ENCODE results near the gene TUBB2B.
"Not testable (repeated sequence)": the region's sequence is repeated elsewhere in the genome, so short reads cannot be mapped to it uniquely, and the experiment has no call there.

Gene TUBB2B

DNA sequence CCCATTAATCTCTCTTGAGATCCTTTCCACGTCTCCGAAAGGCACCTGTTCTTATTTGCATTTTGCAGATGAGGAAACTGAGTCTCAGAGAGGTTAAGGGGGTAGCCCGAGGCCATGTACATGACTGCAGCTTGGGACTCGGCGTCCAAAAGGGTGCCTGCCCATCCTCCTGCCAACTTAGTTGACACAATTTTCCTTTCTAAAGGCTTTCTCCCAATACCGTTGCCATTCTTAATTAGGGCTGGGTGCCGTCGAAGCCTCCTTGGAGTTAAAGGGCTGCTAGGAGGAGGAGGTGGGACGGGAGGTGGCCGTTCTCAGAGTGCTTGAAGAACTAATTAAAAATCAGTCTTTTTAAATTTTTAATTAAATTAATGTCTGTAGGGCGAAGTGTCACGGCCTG lies 30.7 kb upstream of the TUBB2B start:
- DNase-seq (ENCODE audit: low spot score), result no peak

- DNase-seq (ENCODE audit: low spot score), result no peak
These were observed 26.1 kb upstream of the TUBB2B start for GRCh38 chr6:3253597-3253961.

DNA sequence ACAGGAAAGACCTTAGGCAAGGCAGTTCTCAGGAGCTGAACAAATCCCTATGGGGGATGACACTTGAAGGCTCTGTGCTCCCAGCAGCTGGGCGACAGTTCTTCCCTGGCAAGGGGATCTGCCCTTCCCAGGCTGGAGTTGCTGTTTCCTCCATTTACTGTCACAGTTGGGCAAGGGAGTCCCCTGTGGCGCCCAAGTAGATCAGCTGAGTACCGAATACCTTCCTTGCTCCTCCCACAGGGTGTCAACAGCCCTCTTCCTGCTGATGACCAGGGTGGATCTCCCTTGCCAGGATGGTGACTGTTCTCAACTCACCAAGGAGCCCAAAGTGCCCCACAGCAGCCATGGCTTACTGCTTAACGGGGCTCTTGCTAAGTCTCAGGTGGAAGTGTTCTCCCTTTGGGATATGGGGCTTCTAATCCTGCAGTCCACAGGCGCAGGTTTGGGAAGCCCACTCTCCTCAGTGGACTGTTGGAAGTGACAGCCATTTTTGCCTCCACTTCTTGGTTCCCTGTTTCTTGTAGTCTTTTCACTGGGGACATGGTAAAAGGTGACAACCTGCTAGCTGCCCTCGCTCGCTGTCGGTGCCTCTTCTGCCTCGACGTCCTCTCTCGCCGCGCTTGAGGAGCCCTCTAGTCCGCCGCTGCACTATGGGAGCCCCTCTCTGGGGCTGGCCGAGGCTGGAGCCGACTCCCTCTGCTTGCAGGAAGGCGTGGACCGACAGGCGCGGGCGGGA lies 25.6 kb upstream of the TUBB2B start:
- DNase-seq (ENCODE audit: low spot score), result no peak

DNA sequence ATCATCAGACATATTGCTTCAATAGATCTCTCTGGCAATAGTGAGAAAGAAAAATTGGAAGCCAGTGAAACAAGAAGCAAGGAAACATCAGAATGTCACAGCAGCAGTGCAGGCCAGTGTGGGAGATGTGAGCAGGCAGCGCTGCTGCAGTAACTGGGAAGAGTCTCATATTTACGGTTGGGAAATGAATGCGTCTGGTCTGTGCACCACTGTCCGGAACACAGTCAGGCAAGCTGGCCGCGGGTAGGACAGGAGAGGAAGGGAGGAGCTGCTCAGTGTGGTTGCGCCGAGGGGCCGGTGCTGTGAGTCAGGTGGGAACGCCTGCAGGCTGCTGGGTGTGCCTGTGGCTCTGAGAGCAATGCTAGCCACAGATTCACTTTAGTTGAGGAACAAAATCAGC lies 24.9 kb upstream of the TUBB2B start:
- no peak for DNase-seq (ENCODE audit: low spot score)

DNA sequence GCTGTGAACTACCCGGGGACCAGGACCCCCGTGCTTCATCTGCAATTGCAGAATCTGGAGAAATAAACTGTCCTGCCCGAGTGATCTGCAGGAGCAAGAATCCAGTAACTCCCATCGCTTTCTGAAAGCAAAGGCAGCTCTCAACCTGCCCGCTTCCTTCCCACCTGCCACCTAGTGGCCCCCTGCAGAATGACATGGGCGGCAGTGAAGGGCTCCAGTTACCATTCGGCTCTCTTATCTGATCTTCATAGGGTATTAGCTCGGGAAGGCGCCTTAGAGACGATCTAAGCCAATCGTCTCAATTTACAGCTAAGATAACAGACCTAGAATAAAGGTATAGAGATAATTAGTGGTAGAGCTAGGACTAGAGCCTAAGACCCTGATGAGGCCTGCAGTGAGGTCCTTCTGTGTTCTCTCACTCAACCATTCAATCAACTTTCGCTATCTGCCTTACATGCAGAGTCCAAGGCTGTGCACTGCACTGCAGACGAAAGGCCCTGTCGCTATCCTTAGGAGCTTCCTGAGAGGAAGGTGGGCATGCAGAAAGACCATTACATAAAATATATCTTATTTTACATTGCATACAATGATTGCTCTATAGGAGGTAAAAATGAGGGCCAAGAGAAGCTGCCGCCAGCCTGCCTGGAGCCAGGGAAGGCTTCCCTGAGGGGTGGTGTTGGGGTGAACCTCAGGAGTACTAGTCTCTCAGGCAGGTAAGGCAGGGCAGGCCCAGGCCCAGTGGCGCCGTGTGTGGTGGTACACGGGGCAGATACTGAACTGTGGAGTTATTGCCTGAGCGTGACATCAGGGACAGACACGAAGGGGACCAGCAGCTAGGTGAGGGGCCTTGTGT lies 24.2 kb upstream of the TUBB2B start:
- peak; percentile 87 for DNase-seq (ENCODE audit: low spot score)

DNA sequence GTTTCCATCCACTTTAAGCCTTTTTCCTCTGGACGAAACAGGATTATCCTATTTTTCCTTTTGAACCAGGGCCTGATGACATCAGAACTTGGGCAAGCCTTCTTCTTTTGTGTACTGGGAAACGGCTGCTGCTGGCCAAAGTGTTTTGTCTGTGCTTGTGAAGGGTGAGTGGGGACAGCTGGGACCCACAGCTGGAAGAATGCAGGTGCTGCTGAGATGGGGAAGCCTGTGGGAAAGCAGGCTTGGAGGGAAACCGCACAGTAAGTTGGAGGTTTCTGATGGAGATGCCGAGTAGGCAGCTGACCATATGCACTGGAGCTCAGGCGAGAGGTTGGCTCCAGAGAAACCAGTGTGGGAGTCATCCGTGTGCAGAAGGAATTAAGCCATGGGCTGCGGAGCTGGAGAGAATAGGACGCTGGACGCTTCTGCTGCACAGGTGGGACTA lies 22.8 kb upstream of the TUBB2B start:
- DNase-seq (ENCODE audit: low spot score), result peak; percentile 75

GRCh38 chr6:3249821-3250220 lies 22.4 kb upstream of the TUBB2B start:
- no peak for DNase-seq (ENCODE audit: low spot score)

- DNase-seq (ENCODE audit: low spot score), result peak; percentile 80
These were observed 20.0 kb upstream of the TUBB2B start for GRCh38 chr6:3247255-3248146.

DNA sequence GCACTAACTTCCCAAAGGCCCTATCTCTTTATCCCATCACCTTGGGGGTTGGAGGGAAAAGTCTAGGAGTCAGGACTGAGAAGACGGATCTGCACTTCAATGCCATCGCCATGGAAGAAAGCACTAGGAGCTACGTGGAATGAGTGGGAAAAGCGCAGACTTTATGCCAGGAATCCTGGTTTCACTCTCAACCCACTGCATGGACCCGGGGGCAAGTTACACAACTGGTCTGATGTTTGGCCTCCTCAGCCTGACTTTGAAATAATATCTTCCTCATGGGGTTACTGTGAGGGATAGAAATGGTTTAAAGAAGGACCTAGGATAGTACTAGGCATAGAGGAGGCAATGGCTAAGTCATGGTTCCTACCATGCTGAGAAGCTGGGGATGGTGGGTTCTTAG lies 17.8 kb upstream of the TUBB2B start:
- DNase-seq (ENCODE audit: low spot score), result no peak

GRCh38 chr6:3244832-3245161 lies 17.3 kb upstream of the TUBB2B start:
- DNase-seq (ENCODE audit: low spot score), result not testable (repeated sequence)

DNA sequence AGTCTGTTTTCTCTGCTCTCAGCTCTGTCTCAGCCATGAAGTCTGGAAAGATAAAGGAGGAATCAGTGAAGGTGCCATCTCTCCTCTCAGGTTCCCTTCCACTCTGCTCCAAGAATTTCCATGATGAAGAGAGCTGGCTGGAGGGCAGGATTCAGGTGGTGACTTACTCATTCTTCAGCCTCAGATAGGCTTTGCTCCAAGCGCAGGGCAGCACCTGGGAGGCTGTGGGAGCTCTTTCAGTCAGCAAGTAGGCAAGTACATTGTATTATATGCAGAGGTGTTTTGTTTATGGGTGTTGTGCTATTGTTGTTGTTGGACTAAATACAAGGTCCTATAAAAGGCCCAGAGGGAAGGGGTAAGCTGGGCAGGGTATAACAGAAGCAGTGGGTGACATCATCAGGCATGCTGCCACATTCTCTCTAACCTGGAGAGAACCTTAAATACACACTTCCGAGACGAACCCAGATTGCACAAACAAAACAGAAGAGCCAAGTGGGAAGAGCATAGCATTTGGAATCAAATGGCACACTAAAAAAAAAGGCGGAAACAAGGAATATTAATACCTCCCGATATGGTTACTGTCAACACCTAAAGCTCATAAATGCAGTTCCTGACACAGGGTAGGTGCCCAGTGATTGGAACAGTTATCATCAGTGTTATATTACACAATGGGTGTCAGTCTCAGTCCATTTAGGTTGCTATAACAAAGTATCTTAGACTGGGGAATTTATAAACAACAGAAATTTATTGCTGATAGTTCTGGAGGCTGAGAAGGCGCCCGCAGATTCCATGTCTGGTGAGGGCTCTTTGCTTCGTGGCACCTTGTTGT lies 16.8 kb upstream of the TUBB2B start:
- no peak for DNase-seq (ENCODE audit: low spot score)

DNA sequence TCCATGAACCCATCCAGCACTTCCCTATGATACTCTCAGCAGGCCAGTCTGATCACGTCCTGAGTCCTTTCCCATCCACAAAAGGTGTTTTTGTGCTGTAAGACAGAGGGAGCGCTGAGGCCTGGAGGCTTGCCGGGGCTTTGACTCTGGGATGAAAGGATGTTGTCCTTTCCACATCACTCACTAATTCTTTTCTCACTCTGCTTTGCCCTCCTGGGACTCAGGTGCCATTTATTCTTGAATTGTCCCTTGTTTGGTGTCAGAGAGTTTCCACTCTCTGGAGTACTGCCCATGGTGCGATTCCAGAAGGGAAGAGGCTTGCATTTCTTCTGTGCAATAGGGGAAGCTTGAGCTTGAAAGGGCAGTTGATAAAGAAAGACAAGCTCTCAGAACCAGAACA lies 15.3 kb upstream of the TUBB2B start:
- DNase-seq (ENCODE audit: low spot score), result no peak

GRCh38 chr6:3241745-3242144 lies 14.3 kb upstream of the TUBB2B start:
- not testable (repeated sequence) for DNase-seq (ENCODE audit: low spot score)

GRCh38 chr6:3240595-3240994 lies 13.1 kb upstream of the TUBB2B start:
- DNase-seq (ENCODE audit: low spot score), result no peak

GRCh38 chr6:3239110-3239830 lies 11.8 kb upstream of the TUBB2B start:
- DNase-seq (ENCODE audit: low spot score), result no peak

DNA sequence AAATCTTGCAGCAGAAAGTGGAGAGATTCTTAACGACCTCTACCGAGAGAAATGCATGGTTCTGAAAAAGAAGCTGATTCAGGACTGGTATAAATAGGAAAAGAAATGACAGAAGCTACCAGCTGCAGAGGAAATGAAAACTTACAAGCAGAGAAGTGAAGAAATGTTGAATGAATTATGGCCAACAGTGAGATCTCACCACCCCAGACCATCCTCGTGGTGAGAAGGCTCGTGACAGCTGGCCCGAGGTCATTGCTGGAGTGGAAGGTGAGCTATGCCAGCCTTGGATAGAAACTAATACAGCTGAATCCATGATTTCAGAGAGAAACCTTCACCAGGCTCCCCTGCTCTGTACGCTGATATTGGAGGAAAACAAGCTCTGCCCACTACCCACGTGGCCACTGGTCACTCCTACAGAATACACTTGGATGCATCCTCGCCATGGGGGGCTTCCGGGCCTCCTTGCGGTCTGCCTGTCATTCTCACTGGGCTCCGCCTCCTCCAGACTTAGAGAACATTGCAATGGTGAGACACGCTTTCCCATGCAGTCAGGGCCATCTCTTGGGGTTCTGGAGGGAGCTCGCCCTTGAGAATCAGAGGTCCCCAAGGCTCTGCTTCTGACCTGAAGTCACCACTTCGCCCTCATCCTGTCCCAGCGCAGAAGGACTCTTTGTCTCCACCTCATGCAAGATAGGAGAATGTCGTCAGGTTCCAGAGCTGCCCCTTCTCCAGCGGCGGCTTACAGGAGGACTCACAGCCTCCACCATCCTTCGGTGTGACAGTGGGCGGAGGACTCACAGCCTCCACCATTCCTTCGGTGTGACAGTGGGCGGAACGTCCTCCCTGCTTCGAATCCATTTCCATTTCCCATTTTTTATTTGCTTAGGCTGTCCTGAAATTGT lies 10.6 kb upstream of the TUBB2B start:
- no peak for DNase-seq (ENCODE audit: low spot score)

GRCh38 chr6:3236005-3236404 lies 8.6 kb upstream of the TUBB2B start:
- DNase-seq (ENCODE audit: low spot score), result no peak

DNA sequence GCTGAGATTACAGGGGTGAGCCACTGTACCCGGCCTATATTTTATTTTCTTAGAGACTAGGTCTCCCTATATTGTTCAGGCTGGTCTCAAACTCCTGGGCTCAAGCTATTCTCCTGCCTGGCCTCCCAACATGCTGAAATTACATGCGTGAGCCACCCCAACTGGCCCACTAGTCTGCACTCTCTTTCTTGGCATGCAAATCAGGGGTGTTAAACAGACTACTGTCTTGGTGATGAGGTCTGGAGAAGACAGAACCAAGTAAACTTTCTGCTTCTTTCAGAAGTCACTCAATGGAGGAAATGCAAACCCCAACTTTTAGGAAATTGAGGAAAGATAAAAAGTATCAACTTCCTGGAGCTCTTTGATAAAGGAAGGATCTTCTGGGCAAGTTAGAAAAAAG lies 8.0 kb upstream of the TUBB2B start:
- no peak for DNase-seq (ENCODE audit: low spot score)

- DNase-seq (ENCODE audit: low spot score), result no peak
These were observed 6.5 kb upstream of the TUBB2B start for GRCh38 chr6:3233904-3234303.

- no peak for DNase-seq (ENCODE audit: low spot score)
These were observed 5.9 kb upstream of the TUBB2B start for GRCh38 chr6:3233321-3233720.

All from left forelimb (tissue), 1 donor.